Measurements from ENCODE around the gene DOCK8. TPM values are rescaled to one million over a fixed set of nuclear protein-coding genes. Genes with fewer than 3 reads are reported as not detected.

Gene DOCK8
- total and polyA plus RNA-seq, 10 of the 15 experiments (the other 5 are each of a cell fraction or from before 2014, with no cell fraction given) = 35.4 to 100 (median 44.7) TPM

GRCh38 chr9:405341-405740 lies 190.7 kb downstream of the DOCK8 start (continued):
- TF ChIP-seq ZNF384 (IDR thresholded peaks at IDR 0.05; ENCODE audit: borderline replicate concordance, low read depth, low read length) (no peak), SMARCA5 (IDR thresholded peaks at IDR 0.05) (no peak), SKIL (IDR thresholded peaks at IDR 0.05; ENCODE audit: low read depth, poor library complexity, severe bottlenecking) (no peak), RB1 (IDR thresholded peaks at IDR 0.05; ENCODE audit: borderline replicate concordance) (no peak), PML (IDR thresholded peaks at IDR 0.05; ENCODE audit: low read length) (no peak), BACH1 (IDR thresholded peaks at IDR 0.05; ENCODE audit: borderline replicate concordance) (no peak), NFXL1 (IDR thresholded peaks at IDR 0.05; ENCODE audit: borderline replicate concordance) (no peak), BRCA1 (IDR thresholded peaks at IDR 0.05; ENCODE audit: low read depth, low read length) (no peak), ZBTB4 (CRISPR knock-in tag; IDR thresholded peaks at IDR 0.05) (no peak)

Data from GM12878 (cell line).